B cell (primary cell): Measurements from ENCODE around the gene ZNF334.

Experiments
- EZH2 ChIP-seq: IDR thresholded peaks from 2 replicates; pipeline ENCODE4 v1.6.1; 2012; ENCODE audit warnings: borderline replicate concordance, low read depth, mild to moderate bottlenecking, moderate library complexity, low read length; ENCODE audit not compliant: insufficient read depth, poor library complexity, severe bottlenecking
- TF ChIP-seq, protein P1 (sequence below): fragments of 200-600 bp; IDR thresholded peaks from one replicate; pipeline ENCODE4 v1.8.0; 2022; ENCODE audit warnings: antibody characterized with exemption, mild to moderate bottlenecking

DNA sequence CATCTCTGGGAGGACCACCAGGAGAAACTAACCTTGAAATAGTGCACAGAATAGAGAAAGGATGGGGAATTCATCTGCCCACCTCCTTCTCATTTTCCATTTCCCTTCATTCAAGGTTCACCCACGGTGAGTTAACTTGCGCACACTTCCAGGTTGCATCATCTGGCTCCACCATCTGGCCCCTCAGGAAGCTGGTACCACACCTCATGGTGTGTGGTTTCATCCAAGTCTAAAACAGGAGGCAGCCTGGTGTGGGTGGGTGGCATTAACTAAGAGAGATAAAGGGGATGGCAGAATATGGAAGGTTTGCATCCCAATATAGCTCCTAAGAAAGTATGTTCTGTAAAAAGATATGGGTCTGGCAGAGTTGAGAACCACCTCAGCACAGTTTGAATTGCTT, 3.8 kb downstream of the ZNF334 start:
- TF ChIP-seq, protein P1, sequence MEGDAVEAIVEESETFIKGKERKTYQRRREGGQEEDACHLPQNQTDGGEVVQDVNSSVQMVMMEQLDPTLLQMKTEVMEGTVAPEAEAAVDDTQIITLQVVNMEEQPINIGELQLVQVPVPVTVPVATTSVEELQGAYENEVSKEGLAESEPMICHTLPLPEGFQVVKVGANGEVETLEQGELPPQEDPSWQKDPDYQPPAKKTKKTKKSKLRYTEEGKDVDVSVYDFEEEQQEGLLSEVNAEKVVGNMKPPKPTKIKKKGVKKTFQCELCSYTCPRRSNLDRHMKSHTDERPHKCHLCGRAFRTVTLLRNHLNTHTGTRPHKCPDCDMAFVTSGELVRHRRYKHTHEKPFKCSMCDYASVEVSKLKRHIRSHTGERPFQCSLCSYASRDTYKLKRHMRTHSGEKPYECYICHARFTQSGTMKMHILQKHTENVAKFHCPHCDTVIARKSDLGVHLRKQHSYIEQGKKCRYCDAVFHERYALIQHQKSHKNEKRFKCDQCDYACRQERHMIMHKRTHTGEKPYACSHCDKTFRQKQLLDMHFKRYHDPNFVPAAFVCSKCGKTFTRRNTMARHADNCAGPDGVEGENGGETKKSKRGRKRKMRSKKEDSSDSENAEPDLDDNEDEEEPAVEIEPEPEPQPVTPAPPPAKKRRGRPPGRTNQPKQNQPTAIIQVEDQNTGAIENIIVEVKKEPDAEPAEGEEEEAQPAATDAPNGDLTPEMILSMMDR = no peak
- no peak for TF ChIP-seq EZH2
